ENCODE measurements around the gene ZNF804A.
"Not testable (repeated sequence)": the region's sequence is repeated elsewhere in the genome, so short reads cannot be mapped to it uniquely, and the experiment has no call there.

Gene ZNF804A

GRCh38 chr2:184834699-184835397 is 236.5 kb downstream of the ZNF804A start:
- peak; percentile 57 for DNase-seq (ENCODE audit: low read depth)

- no peak for DNase-seq (ENCODE audit: low read depth)
These were observed 237.0 kb downstream of the ZNF804A start for GRCh38 chr2:184835398-184835715.

- no peak for DNase-seq (ENCODE audit: low read depth)
These were observed 249.0 kb downstream of the ZNF804A start for GRCh38 chr2:184847331-184847730.

GRCh38 chr2:184849516-184849915 is 251.2 kb downstream of the ZNF804A start:
- DNase-seq (ENCODE audit: low read depth): peak; percentile 37

- no peak for DNase-seq (ENCODE audit: low read depth)
These were observed 253.2 kb downstream of the ZNF804A start for GRCh38 chr2:184851576-184851975.

GRCh38 chr2:184859187-184859586 is 260.9 kb downstream of the ZNF804A start:
- no peak for DNase-seq (ENCODE audit: low read depth)

- no peak for DNase-seq (ENCODE audit: low read depth)
These were observed 262.4 kb downstream of the ZNF804A start for GRCh38 chr2:184860744-184861143.

- no peak for DNase-seq (ENCODE audit: low read depth)
These were observed 276.9 kb downstream of the ZNF804A start for GRCh38 chr2:184875212-184875611.

GRCh38 chr2:184875911-184876310 is 277.6 kb downstream of the ZNF804A start:
- DNase-seq (ENCODE audit: low read depth): peak; percentile 70

GRCh38 chr2:184877909-184878308 is 279.6 kb downstream of the ZNF804A start:
- DNase-seq (ENCODE audit: low read depth): peak; percentile 47

- DNase-seq (ENCODE audit: low read depth): peak; percentile 72
These were observed 281.3 kb downstream of the ZNF804A start for GRCh38 chr2:184879671-184880070.

- DNase-seq (ENCODE audit: low read depth): not testable (repeated sequence)
These were observed 288.3 kb downstream of the ZNF804A start for GRCh38 chr2:184886585-184886984.

- DNase-seq (ENCODE audit: low read depth): peak; percentile 36
These were observed 292.0 kb downstream of the ZNF804A start for GRCh38 chr2:184890311-184890710.

- DNase-seq (ENCODE audit: low read depth): no peak
These were observed 306.7 kb downstream of the ZNF804A start for GRCh38 chr2:184904991-184905390.

GRCh38 chr2:184906160-184906559 is 307.8 kb downstream of the ZNF804A start:
- no peak for DNase-seq (ENCODE audit: low read depth)

- peak; percentile 62 for DNase-seq (ENCODE audit: low read depth)
These were observed 308.4 kb downstream of the ZNF804A start for GRCh38 chr2:184906709-184907108.

GRCh38 chr2:184908966-184909365 is 310.6 kb downstream of the ZNF804A start:
- no peak for DNase-seq (ENCODE audit: low read depth)

GRCh38 chr2:184920451-184920965 is 322.2 kb downstream of the ZNF804A start:
- DNase-seq (ENCODE audit: low read depth): peak; percentile 20

GRCh38 chr2:184921676-184922075 is 323.3 kb downstream of the ZNF804A start:
- no peak for DNase-seq (ENCODE audit: low read depth)

- peak; percentile 22 for DNase-seq (ENCODE audit: low read depth)
These were observed 325.4 kb downstream of the ZNF804A start for GRCh38 chr2:184923751-184924150.

- no peak for DNase-seq (ENCODE audit: low read depth)
These were observed 328.7 kb downstream of the ZNF804A start for GRCh38 chr2:184927040-184927439.

- DNase-seq (ENCODE audit: low read depth): peak; percentile 44
These were observed 338.4 kb downstream of the ZNF804A start for GRCh38 chr2:184936761-184937160.

- DNase-seq (ENCODE audit: low read depth): no peak
These were observed 340.1 kb downstream of the ZNF804A start for GRCh38 chr2:184938221-184938985.
